ENCODE measurements around the gene TMEM253.

DNA sequence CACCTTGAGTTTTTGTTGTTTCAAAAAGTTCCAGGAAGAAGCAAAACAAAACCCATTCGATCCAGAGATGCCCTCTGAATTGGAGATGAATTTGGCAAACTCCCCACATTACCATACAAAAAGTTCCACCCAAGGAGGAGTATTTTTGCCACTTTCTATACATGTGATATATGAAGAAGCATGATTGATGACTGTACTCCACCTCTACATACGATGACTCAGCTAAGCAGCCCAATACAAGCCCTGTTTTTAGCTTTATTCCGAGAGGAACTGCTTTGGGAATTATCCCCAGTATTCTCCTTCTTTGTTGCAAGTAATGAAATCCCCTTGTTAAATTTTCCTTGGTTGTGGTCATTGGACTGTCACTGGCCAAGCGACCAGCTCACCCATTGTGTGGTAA is 11.4 kb downstream of the TMEM253 start:
- TF ChIP-seq, protein P1, sequence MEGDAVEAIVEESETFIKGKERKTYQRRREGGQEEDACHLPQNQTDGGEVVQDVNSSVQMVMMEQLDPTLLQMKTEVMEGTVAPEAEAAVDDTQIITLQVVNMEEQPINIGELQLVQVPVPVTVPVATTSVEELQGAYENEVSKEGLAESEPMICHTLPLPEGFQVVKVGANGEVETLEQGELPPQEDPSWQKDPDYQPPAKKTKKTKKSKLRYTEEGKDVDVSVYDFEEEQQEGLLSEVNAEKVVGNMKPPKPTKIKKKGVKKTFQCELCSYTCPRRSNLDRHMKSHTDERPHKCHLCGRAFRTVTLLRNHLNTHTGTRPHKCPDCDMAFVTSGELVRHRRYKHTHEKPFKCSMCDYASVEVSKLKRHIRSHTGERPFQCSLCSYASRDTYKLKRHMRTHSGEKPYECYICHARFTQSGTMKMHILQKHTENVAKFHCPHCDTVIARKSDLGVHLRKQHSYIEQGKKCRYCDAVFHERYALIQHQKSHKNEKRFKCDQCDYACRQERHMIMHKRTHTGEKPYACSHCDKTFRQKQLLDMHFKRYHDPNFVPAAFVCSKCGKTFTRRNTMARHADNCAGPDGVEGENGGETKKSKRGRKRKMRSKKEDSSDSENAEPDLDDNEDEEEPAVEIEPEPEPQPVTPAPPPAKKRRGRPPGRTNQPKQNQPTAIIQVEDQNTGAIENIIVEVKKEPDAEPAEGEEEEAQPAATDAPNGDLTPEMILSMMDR (IDR thresholded peaks at IDR 0.05) = no peak
- no peak for TF ChIP-seq POLR2A (IDR thresholded peaks at IDR 0.05)
